HCT116 (cell line): ENCODE results near the gene CST11. TPM values are rescaled to one million over a fixed set of nuclear protein-coding genes. Genes with fewer than 3 reads are reported as not detected.

Source experiments
- ATAC-seq: fragments of 200-7000 bp; cut with Tn5 transposase; 2 replicates; pipeline ENCODE4 v1.9.1; 2020; ENCODE audit warnings: mild to moderate bottlenecking, moderate library complexity
- BruUV-seq: library from RNA; stranded (reverse); fragments of 400-500 nt; replicated peaks from 2 replicates; lab custom pipeline; 2021; lab: Mats Ljungman, UMichigan
- CTCF ChIA-PET: fragments of 300-600 bp; sonication (Branson Sonifier 250); formaldehyde crosslinking; loops from one replicate; lab custom pipeline; 2021; ENCODE audit warnings: antibody characterized with exemption; lab: Charles Lee
- POLR2A ChIA-PET: fragments of 300-600, 350-600 bp; sonication (Branson Sonifier 250); formaldehyde crosslinking; loops from one replicate; lab custom pipeline; 2021; ENCODE audit warnings: antibody characterized with exemption; lab: Charles Lee
- RAD21 ChIA-PET, 2 experiments: fragments of 300-600 bp; sonication (Branson Sonifier 250); formaldehyde crosslinking; loops; one replicate each; lab custom pipeline; 2023; ENCODE audit warnings: low total read pairs in 2 of 2; ENCODE audit not compliant: uncharacterized antibody in 2 of 2, unreplicated experiment in 2 of 2, low non-redundant PET in 1 of 2; lab: Charles Lee
- DNase-seq: peaks from one replicate; pipeline ENCODE4 v3.0.0-alpha.2; 2010; ENCODE audit warnings: low read depth, low spot score
- H2AFZ ChIP-seq: fragments of 200-600 bp; shearing (Covaris generic), sonication (generic); 2 replicates; pipeline ENCODE4 v1.6.1; 2017; ENCODE audit warnings: low read depth, mixed run types, mixed read lengths, antibody characterized with exemption, low read length; ENCODE audit not compliant: poor library complexity, severe bottlenecking
- H3K27ac ChIP-seq: 2 replicates; pipeline ENCODE4 v1.5.1; 2012; ENCODE audit warnings: low read depth, low read length
- H3K27me3 ChIP-seq: fragments of 200-600 bp; sonication (generic); 2 replicates; pipeline ENCODE4 v1.6.1; 2016; ENCODE audit warnings: mixed run types, low read length, mixed read lengths; ENCODE audit not compliant: insufficient read depth
- H3K36me3 ChIP-seq, 2 experiments: fragments of 200-500 bp in 1 of 2; fragments of 200-600 bp in 1 of 2; sonication (Bioruptor generic) in 1 of 2; sonication (generic) in 1 of 2; 2 replicates each; pipeline versions ENCODE4 v1.5.1 to v1.6.1; 2014 to 2016; ENCODE audit warnings: low read length in 2 of 2, inconsistent platforms in 1 of 2, mixed read lengths in 1 of 2, mixed run types in 1 of 2; ENCODE audit not compliant: insufficient read depth in 2 of 2, control insufficient read depth in 1 of 2
- H3K4me1 ChIP-seq, 2 experiments: fragments of 200-600 bp in 1 of 2; sonication (generic) in 1 of 2; 2 replicates each; pipeline versions ENCODE4 v1.5.1 to v1.6.1; 2012 to 2017; ENCODE audit warnings: low read length in 2 of 2, inconsistent platforms in 1 of 2, mild to moderate bottlenecking in 1 of 2, mixed read lengths in 1 of 2, mixed run types in 1 of 2, moderate library complexity in 1 of 2; ENCODE audit not compliant: insufficient read depth in 2 of 2, control insufficient read depth in 1 of 2
- H3K4me2 ChIP-seq: fragments of 200-600 bp; sonication (generic); 2 replicates; pipeline ENCODE4 v1.6.1; 2017; ENCODE audit warnings: mixed run types, low read length, mixed read lengths
- H3K4me3 ChIP-seq, 2 experiments: fragments of 200-600 bp in 1 of 2; sonication (generic) in 1 of 2; replicated peaks in 1 of 2; 2 replicates each; pipeline ENCODE4 v1.5.1; 2011 to 2016; ENCODE audit warnings: low read length in 2 of 2, control low read depth in 1 of 2, low read depth in 1 of 2, mild to moderate bottlenecking in 1 of 2, mixed read lengths in 1 of 2, mixed run types in 1 of 2
- H3K79me2 ChIP-seq: fragments of 200-600 bp; sonication (generic); 2 replicates; pipeline ENCODE4 v1.6.1; 2017; ENCODE audit warnings: mild to moderate bottlenecking, mixed run types, low read length, moderate library complexity, mixed read lengths; ENCODE audit not compliant: insufficient read depth
- H3K9ac ChIP-seq: fragments of 200-600 bp; sonication (generic); 2 replicates; pipeline ENCODE4 v1.6.1; 2016; ENCODE audit warnings: low read length, mixed read lengths
- H3K9me2 ChIP-seq: fragments of 200-600 bp; sonication (generic), shearing (Covaris generic); 2 replicates; pipeline ENCODE4 v1.6.1; 2017; ENCODE audit warnings: mixed run types, mild to moderate bottlenecking, moderate library complexity; ENCODE audit not compliant: insufficient read depth
- H3K9me3 ChIP-seq, 2 experiments: fragments of 200-500 bp in 1 of 2; fragments of 200-600 bp in 1 of 2; sonication (Bioruptor generic) in 1 of 2; sonication (generic) in 1 of 2; 2 replicates each; pipeline ENCODE4 v1.6.1; 2014 to 2017; ENCODE audit warnings: low read length in 2 of 2, mixed read lengths in 2 of 2, inconsistent platforms in 1 of 2, low read depth in 1 of 2, mild to moderate bottlenecking in 1 of 2, mixed run types in 1 of 2, moderate library complexity in 1 of 2; ENCODE audit not compliant: control insufficient read depth in 1 of 2, insufficient read depth in 1 of 2
- H4K20me1 ChIP-seq: fragments of 200-600 bp; sonication (generic), shearing (Covaris generic); 2 replicates; pipeline ENCODE4 v1.6.1; 2017; ENCODE audit warnings: mixed run types, mild to moderate bottlenecking, moderate library complexity; ENCODE audit not compliant: insufficient read depth
- EGR1 ChIP-seq: IDR thresholded peaks from 2 replicates; pipeline ENCODE4 v1.6.1; 2012; ENCODE audit warnings: low read depth
- ELF1 ChIP-seq: IDR thresholded peaks from 2 replicates; pipeline ENCODE4 v1.6.1; 2012; ENCODE audit warnings: low read depth, borderline replicate concordance
- EZH2 ChIP-seq: fragments of 200-600 bp; sonication (generic); IDR thresholded peaks from 2 replicates; pipeline ENCODE4 v1.6.1; 2017; ENCODE audit warnings: antibody characterized with exemption, mixed run types
- JUND ChIP-seq: IDR thresholded peaks from 2 replicates; pipeline ENCODE4 v1.6.1; 2012
- MAX ChIP-seq: IDR thresholded peaks from 2 replicates; pipeline ENCODE4 v1.6.1; 2012
- POLR2AphosphoS5 ChIP-seq: IDR thresholded peaks from 2 replicates; pipeline ENCODE4 v1.6.1; 2011; ENCODE audit warnings: mild to moderate bottlenecking, low read depth, low read length, moderate library complexity
- RAD21 ChIP-seq: IDR thresholded peaks from 2 replicates; pipeline ENCODE4 v1.6.1; 2012; ENCODE audit warnings: low read depth, mild to moderate bottlenecking
- REST ChIP-seq: IDR thresholded peaks from 2 replicates; pipeline ENCODE4 v1.6.1; 2012; ENCODE audit warnings: low read depth
- SIN3A ChIP-seq: IDR thresholded peaks from 2 replicates; pipeline ENCODE4 v1.6.1; 2012; ENCODE audit warnings: low read depth
- SP1 ChIP-seq: IDR thresholded peaks from 2 replicates; pipeline ENCODE4 v1.6.1; 2012; ENCODE audit warnings: low read depth
- SRF ChIP-seq: IDR thresholded peaks from 2 replicates; pipeline ENCODE4 v1.6.1; 2012; ENCODE audit warnings: low read depth
- TCF7L2 ChIP-seq: IDR thresholded peaks from 2 replicates; pipeline ENCODE4 v1.7.0; 2011; ENCODE audit warnings: borderline replicate concordance, inconsistent platforms; ENCODE audit not compliant: insufficient read depth, insufficient read length; ENCODE audit errors: extremely low read depth
- YY1 ChIP-seq: IDR thresholded peaks from 2 replicates; pipeline ENCODE4 v1.6.1; 2011; ENCODE audit warnings: low read length, low read depth, moderate library complexity, mild to moderate bottlenecking; ENCODE audit not compliant: insufficient replicate concordance; ENCODE audit errors: extremely low read depth
- ZBTB33 ChIP-seq: IDR thresholded peaks from 2 replicates; pipeline ENCODE4 v1.6.1; 2011; ENCODE audit warnings: mild to moderate bottlenecking, low read length, moderate library complexity; ENCODE audit not compliant: insufficient replicate concordance; ENCODE audit errors: extremely low read depth
- ZNF274 ChIP-seq: fragments of 200-500 bp; sonication (Bioruptor generic); IDR thresholded peaks from 2 replicates; pipeline ENCODE4 v1.6.1; 2014; ENCODE audit warnings: mild to moderate bottlenecking, low read depth, low read length, inconsistent platforms
- intact Hi-C: fragments of 100-400 bp; cut with micrococcal nuclease; formaldehyde crosslinking; loops from 2 replicates; pipeline ENCODE4 v1.10.0; 2022
- total RNA-seq: library from RNA; stranded (reverse); gene quantifications from one replicate; pipeline ENCODE4 v1.2.1, GENCODE V29; 2021; ENCODE audit not compliant: unreplicated experiment

The CST11 gene
- total RNA-seq, 1 experiment from 2014 or later = not detected

GRCh38 chr20:23461180-23461579 is 8.5 kb upstream of the CST11 start:
- no peaks in the 10 kb centered on the region; a peak in 1 of 4 replicates for H3K9me3 ChIP-seq
- no peak for TF ChIP-seq JUND
- no peak for TF ChIP-seq POLR2AphosphoS5
- TF ChIP-seq ELF1 = no peak
- TF ChIP-seq TCF7L2 = no peak
- no peak for TF ChIP-seq REST
- TF ChIP-seq ZNF274 = no peak
- no peak for TF ChIP-seq YY1
- no peak for TF ChIP-seq EZH2
- TF ChIP-seq ZBTB33 = no peak
- no peak for TF ChIP-seq SIN3A
- TF ChIP-seq MAX = no peak
- no peak for TF ChIP-seq EGR1
- no peak for TF ChIP-seq RAD21
- no peak for TF ChIP-seq SRF
- TF ChIP-seq SP1 = no peak
- H3K4me1 ChIP-seq = no peaks in the 10 kb centered on the region
- no peak overlapping the region for H3K4me2 ChIP-seq
- ChIA-PET CTCF (no interaction called here), RAD21 (no interaction called here), POLR2A (no interaction called here)
- no peak for ATAC-seq
- no TSS peak for BruUV-seq
- no peak for DNase-seq
- no peaks in the 10 kb centered on the region for H3K79me2 ChIP-seq
- intact Hi-C loops = no loop called here
- H4K20me1 ChIP-seq = no peaks in the 10 kb centered on the region
- no peak overlapping the region for H2AFZ ChIP-seq
- no peaks in the 10 kb centered on the region for H3K36me3 ChIP-seq
- no peak overlapping the region for H3K4me3 ChIP-seq
- H3K9ac ChIP-seq = no peak overlapping the region
- H3K27ac ChIP-seq = no peak overlapping the region
- peaks cover 28% of the 10 kb centered on the region; the same call in 1 of the 2 replicates for H3K27me3 ChIP-seq
- no peaks in the 10 kb centered on the region for H3K9me2 ChIP-seq
